ENCODE data around the gene DOCK8. TPM values are rescaled to one million over a fixed set of nuclear protein-coding genes. Genes with fewer than 3 reads are reported as not detected.

Gene DOCK8
- total RNA-seq, 1 donor from 2014 or later: 8.9 TPM

GRCh38 chr9:371349-371748 is 156.7 kb downstream of the DOCK8 start:
- Histone ChIP-seq H3K4me1 (no peaks in the 10 kb centered on the region), H3K36me3 (no peaks in the 10 kb centered on the region), H3K27me3 (no peaks in the 10 kb centered on the region), H3K27ac (no peak overlapping the region), H3K9me3 (no peaks in the 10 kb centered on the region), H3K4me3 (no peak overlapping the region)
- intact Hi-C loops (cut with DNase I): no loop called here
- no peak for TF ChIP-seq CTCF (IDR thresholded peaks at IDR 0.05)
- no peak for DNase-seq (ENCODE audit: low spot score in 2 of 2)

- no peaks in the 10 kb centered on the region for H3K9me3 ChIP-seq
- no peak for TF ChIP-seq CTCF (IDR thresholded peaks at IDR 0.05)
- H3K36me3 ChIP-seq: no peaks in the 10 kb centered on the region
- no peak overlapping the region for H3K4me3 ChIP-seq
- no peaks in the 10 kb centered on the region for H3K27me3 ChIP-seq
- no peaks in the 10 kb centered on the region for H3K4me1 ChIP-seq
- intact Hi-C loops (cut with DNase I): no loop called here
- no peak for DNase-seq (ENCODE audit: low spot score in 2 of 2)
- H3K27ac ChIP-seq: no peak overlapping the region
These were observed 157.5 kb downstream of the DOCK8 start for GRCh38 chr9:372128-372527.

- intact Hi-C loops (cut with DNase I): no loop called here
- DNase-seq (ENCODE audit: low spot score in 2 of 2): no peak
- H3K36me3 ChIP-seq: no peaks in the 10 kb centered on the region
- no peak overlapping the region for H3K27ac ChIP-seq
- no peaks in the 10 kb centered on the region for H3K4me1 ChIP-seq
- no peak overlapping the region for H3K4me3 ChIP-seq
- H3K9me3 ChIP-seq: no peaks in the 10 kb centered on the region
- H3K27me3 ChIP-seq: no peaks in the 10 kb centered on the region
- TF ChIP-seq CTCF (IDR thresholded peaks at IDR 0.05): no peak
These were observed 159.1 kb downstream of the DOCK8 start for GRCh38 chr9:373759-374206.

GRCh38 chr9:374736-375135 is 160.1 kb downstream of the DOCK8 start:
- Histone ChIP-seq H3K4me3 (no peak overlapping the region), H3K4me1 (no peaks in the 10 kb centered on the region), H3K9me3 (no peaks in the 10 kb centered on the region), H3K27ac (no peak overlapping the region), H3K36me3 (no peaks in the 10 kb centered on the region), H3K27me3 (no peaks in the 10 kb centered on the region)
- no peak for TF ChIP-seq CTCF (IDR thresholded peaks at IDR 0.05)
- intact Hi-C loops (cut with DNase I): no loop called here
- DNase-seq (ENCODE audit: low spot score in 2 of 2): no peak

GRCh38 chr9:376115-376514 is 161.4 kb downstream of the DOCK8 start:
- intact Hi-C loops (cut with DNase I): no loop called here
- TF ChIP-seq CTCF (IDR thresholded peaks at IDR 0.05): no peak

GRCh38 chr9:378263-378662 is 163.6 kb downstream of the DOCK8 start:
- Histone ChIP-seq H3K36me3 (no peaks in the 10 kb centered on the region), H3K27ac (no peak overlapping the region), H3K4me3 (no peak overlapping the region), H3K4me1 (no peaks in the 10 kb centered on the region), H3K27me3 (no peaks in the 10 kb centered on the region), H3K9me3 (no peaks in the 10 kb centered on the region)
- intact Hi-C loops (cut with DNase I): no loop called here
- DNase-seq (ENCODE audit: low spot score in 2 of 2): no peak
- no peak for TF ChIP-seq CTCF (IDR thresholded peaks at IDR 0.05)

More at GRCh38 chr9:376115-376514, 161.4 kb downstream of the DOCK8 start:
- H3K36me3 ChIP-seq: no peaks in the 10 kb centered on the region
- no peaks in the 10 kb centered on the region for H3K9me3 ChIP-seq
- no peak for DNase-seq (ENCODE audit: low spot score in 2 of 2)
- H3K4me3 ChIP-seq: no peak overlapping the region
- H3K27ac ChIP-seq: no peak overlapping the region
- H3K4me1 ChIP-seq: no peaks in the 10 kb centered on the region
- H3K27me3 ChIP-seq: no peaks in the 10 kb centered on the region

Measured in ascending aorta (tissue), 2 donors.